HCT116 (cell line): ENCODE data around the gene EFCAB5. TPM values are rescaled to one million over a fixed set of nuclear protein-coding genes. Genes with fewer than 3 reads are reported as not detected.

Experiments
- ATAC-seq: fragments of 200-7000 bp; cut with Tn5 transposase; 2 replicates; pipeline ENCODE4 v1.9.1; 2020; ENCODE audit warnings: mild to moderate bottlenecking, moderate library complexity
- BruUV-seq: library from RNA; stranded (reverse); fragments of 400-500 nt; replicated peaks from 2 replicates; lab custom pipeline; 2021; lab: Mats Ljungman, UMichigan
- CTCF ChIA-PET: fragments of 300-600 bp; sonication (Branson Sonifier 250); formaldehyde crosslinking; loops from one replicate; lab custom pipeline; 2021; ENCODE audit warnings: antibody characterized with exemption; lab: Charles Lee
- POLR2A ChIA-PET: fragments of 300-600, 350-600 bp; sonication (Branson Sonifier 250); formaldehyde crosslinking; loops from one replicate; lab custom pipeline; 2021; ENCODE audit warnings: antibody characterized with exemption; lab: Charles Lee
- RAD21 ChIA-PET, 2 experiments: fragments of 300-600 bp; sonication (Branson Sonifier 250); formaldehyde crosslinking; loops; one replicate each; lab custom pipeline; 2023; ENCODE audit warnings: low total read pairs in 2 of 2; ENCODE audit not compliant: uncharacterized antibody in 2 of 2, unreplicated experiment in 2 of 2, low non-redundant PET in 1 of 2; lab: Charles Lee
- DNase-seq: peaks from one replicate; pipeline ENCODE4 v3.0.0-alpha.2; 2010; ENCODE audit warnings: low read depth, low spot score
- H2AFZ ChIP-seq: fragments of 200-600 bp; shearing (Covaris generic), sonication (generic); 2 replicates; pipeline ENCODE4 v1.6.1; 2017; ENCODE audit warnings: low read depth, mixed run types, mixed read lengths, antibody characterized with exemption, low read length; ENCODE audit not compliant: poor library complexity, severe bottlenecking
- H3K27ac ChIP-seq: 2 replicates; pipeline ENCODE4 v1.5.1; 2012; ENCODE audit warnings: low read depth, low read length
- H3K27me3 ChIP-seq: fragments of 200-600 bp; sonication (generic); 2 replicates; pipeline ENCODE4 v1.6.1; 2016; ENCODE audit warnings: mixed run types, low read length, mixed read lengths; ENCODE audit not compliant: insufficient read depth
- H3K36me3 ChIP-seq, 2 experiments: fragments of 200-500 bp in 1 of 2; fragments of 200-600 bp in 1 of 2; sonication (Bioruptor generic) in 1 of 2; sonication (generic) in 1 of 2; 2 replicates each; pipeline versions ENCODE4 v1.5.1 to v1.6.1; 2014 to 2016; ENCODE audit warnings: low read length in 2 of 2, inconsistent platforms in 1 of 2, mixed read lengths in 1 of 2, mixed run types in 1 of 2; ENCODE audit not compliant: insufficient read depth in 2 of 2, control insufficient read depth in 1 of 2
- H3K4me1 ChIP-seq, 2 experiments: fragments of 200-600 bp in 1 of 2; sonication (generic) in 1 of 2; 2 replicates each; pipeline versions ENCODE4 v1.5.1 to v1.6.1; 2012 to 2017; ENCODE audit warnings: low read length in 2 of 2, inconsistent platforms in 1 of 2, mild to moderate bottlenecking in 1 of 2, mixed read lengths in 1 of 2, mixed run types in 1 of 2, moderate library complexity in 1 of 2; ENCODE audit not compliant: insufficient read depth in 2 of 2, control insufficient read depth in 1 of 2
- H3K4me2 ChIP-seq: fragments of 200-600 bp; sonication (generic); 2 replicates; pipeline ENCODE4 v1.6.1; 2017; ENCODE audit warnings: mixed run types, low read length, mixed read lengths
- H3K4me3 ChIP-seq, 2 experiments: fragments of 200-600 bp in 1 of 2; sonication (generic) in 1 of 2; replicated peaks in 1 of 2; 2 replicates each; pipeline ENCODE4 v1.5.1; 2011 to 2016; ENCODE audit warnings: low read length in 2 of 2, control low read depth in 1 of 2, low read depth in 1 of 2, mild to moderate bottlenecking in 1 of 2, mixed read lengths in 1 of 2, mixed run types in 1 of 2
- H3K79me2 ChIP-seq: fragments of 200-600 bp; sonication (generic); 2 replicates; pipeline ENCODE4 v1.6.1; 2017; ENCODE audit warnings: mild to moderate bottlenecking, mixed run types, low read length, moderate library complexity, mixed read lengths; ENCODE audit not compliant: insufficient read depth
- H3K9ac ChIP-seq: fragments of 200-600 bp; sonication (generic); 2 replicates; pipeline ENCODE4 v1.6.1; 2016; ENCODE audit warnings: low read length, mixed read lengths
- H3K9me2 ChIP-seq: fragments of 200-600 bp; sonication (generic), shearing (Covaris generic); 2 replicates; pipeline ENCODE4 v1.6.1; 2017; ENCODE audit warnings: mixed run types, mild to moderate bottlenecking, moderate library complexity; ENCODE audit not compliant: insufficient read depth
- H3K9me3 ChIP-seq, 2 experiments: fragments of 200-500 bp in 1 of 2; fragments of 200-600 bp in 1 of 2; sonication (Bioruptor generic) in 1 of 2; sonication (generic) in 1 of 2; 2 replicates each; pipeline ENCODE4 v1.6.1; 2014 to 2017; ENCODE audit warnings: low read length in 2 of 2, mixed read lengths in 2 of 2, inconsistent platforms in 1 of 2, low read depth in 1 of 2, mild to moderate bottlenecking in 1 of 2, mixed run types in 1 of 2, moderate library complexity in 1 of 2; ENCODE audit not compliant: control insufficient read depth in 1 of 2, insufficient read depth in 1 of 2
- H4K20me1 ChIP-seq: fragments of 200-600 bp; sonication (generic), shearing (Covaris generic); 2 replicates; pipeline ENCODE4 v1.6.1; 2017; ENCODE audit warnings: mixed run types, mild to moderate bottlenecking, moderate library complexity; ENCODE audit not compliant: insufficient read depth
- ATF3 ChIP-seq: IDR thresholded peaks from 2 replicates; pipeline ENCODE4 v1.6.1; 2012
- CEBPB ChIP-seq: IDR thresholded peaks from 2 replicates; pipeline ENCODE4 v1.6.1; 2012; ENCODE audit warnings: low read depth
- EGR1 ChIP-seq: IDR thresholded peaks from 2 replicates; pipeline ENCODE4 v1.6.1; 2012; ENCODE audit warnings: low read depth
- ELF1 ChIP-seq: IDR thresholded peaks from 2 replicates; pipeline ENCODE4 v1.6.1; 2012; ENCODE audit warnings: low read depth, borderline replicate concordance
- EZH2 ChIP-seq: fragments of 200-600 bp; sonication (generic); IDR thresholded peaks from 2 replicates; pipeline ENCODE4 v1.6.1; 2017; ENCODE audit warnings: antibody characterized with exemption, mixed run types
- FOSL1 ChIP-seq: IDR thresholded peaks from 2 replicates; pipeline ENCODE4 v1.6.1; 2012; ENCODE audit warnings: low read depth
- MAX ChIP-seq: IDR thresholded peaks from 2 replicates; pipeline ENCODE4 v1.6.1; 2012
- POLR2A ChIP-seq: IDR thresholded peaks from 2 replicates; pipeline ENCODE4 v1.7.0; 2011; ENCODE audit warnings: borderline replicate concordance; ENCODE audit not compliant: insufficient read depth, insufficient read length; ENCODE audit errors: extremely low read depth
- POLR2AphosphoS5 ChIP-seq: IDR thresholded peaks from 2 replicates; pipeline ENCODE4 v1.6.1; 2011; ENCODE audit warnings: mild to moderate bottlenecking, low read depth, low read length, moderate library complexity
- RAD21 ChIP-seq: IDR thresholded peaks from 2 replicates; pipeline ENCODE4 v1.6.1; 2012; ENCODE audit warnings: low read depth, mild to moderate bottlenecking
- REST ChIP-seq: IDR thresholded peaks from 2 replicates; pipeline ENCODE4 v1.6.1; 2012; ENCODE audit warnings: low read depth
- SIN3A ChIP-seq: IDR thresholded peaks from 2 replicates; pipeline ENCODE4 v1.6.1; 2012; ENCODE audit warnings: low read depth
- SP1 ChIP-seq: IDR thresholded peaks from 2 replicates; pipeline ENCODE4 v1.6.1; 2012; ENCODE audit warnings: low read depth
- SRF ChIP-seq: IDR thresholded peaks from 2 replicates; pipeline ENCODE4 v1.6.1; 2012; ENCODE audit warnings: low read depth
- YY1 ChIP-seq: IDR thresholded peaks from 2 replicates; pipeline ENCODE4 v1.6.1; 2011; ENCODE audit warnings: low read length, low read depth, moderate library complexity, mild to moderate bottlenecking; ENCODE audit not compliant: insufficient replicate concordance; ENCODE audit errors: extremely low read depth
- ZFX ChIP-seq: fragments of 450-650 bp; IDR thresholded peaks from 2 replicates; pipeline ENCODE4 v1.6.1; 2017
- ZNF274 ChIP-seq: fragments of 200-500 bp; sonication (Bioruptor generic); IDR thresholded peaks from 2 replicates; pipeline ENCODE4 v1.6.1; 2014; ENCODE audit warnings: mild to moderate bottlenecking, low read depth, low read length, inconsistent platforms
- intact Hi-C: fragments of 100-400 bp; cut with micrococcal nuclease; formaldehyde crosslinking; loops from 2 replicates; pipeline ENCODE4 v1.10.0; 2022
- total RNA-seq: library from RNA; stranded (reverse); gene quantifications from one replicate; pipeline ENCODE4 v1.2.1, GENCODE V29; 2021; ENCODE audit not compliant: unreplicated experiment

The EFCAB5 gene
- total RNA-seq, 1 experiment from 2014 or later: 0.17 TPM

- ChIA-PET CTCF (no interaction called here), POLR2A (no interaction called here), RAD21 (no interaction called here)
- BruUV-seq: no TSS peak
- TF ChIP-seq FOSL1 (no peak), REST (no peak), RAD21 (no peak), SRF (no peak), ATF3 (no peak), CEBPB (no peak), POLR2AphosphoS5 (no peak), SP1 (no peak), ZNF274 (no peak), MAX (no peak), ZFX (no peak), POLR2A (no peak), EZH2 (no peak), ELF1 (no peak), YY1 (no peak), EGR1 (no peak), SIN3A (no peak)
- DNase-seq (no peak), ATAC-seq (no peak)
- H3K27me3 ChIP-seq: no peaks in the 10 kb centered on the region
- no peaks in the 10 kb centered on the region for H3K9me2 ChIP-seq
- no peak overlapping the region for H3K4me3 ChIP-seq
- intact Hi-C loops: no loop called here
- H3K27ac ChIP-seq: no peak overlapping the region
- 0 out of 4 replicates have a peak, but pooled peaks cover 0 to 12% of the 10 kb centered on the region in 2 experiments for H3K9me3 ChIP-seq
- H3K79me2 ChIP-seq: no peaks in the 10 kb centered on the region
- no peak overlapping the region for H2AFZ ChIP-seq
- no peaks in the 10 kb centered on the region for H3K36me3 ChIP-seq
- no peak overlapping the region for H3K9ac ChIP-seq
- no peak overlapping the region for H3K4me2 ChIP-seq
- H4K20me1 ChIP-seq: no peaks in the 10 kb centered on the region
- H3K4me1 ChIP-seq: no peaks in the 10 kb centered on the region
Observed at GRCh38 chr17:30068465-30068864, 127.0 kb downstream of the EFCAB5 start.
